Neural cell (in vitro differentiated cells): ENCODE data around the gene SLC38A4. TPM values are rescaled to one million over a fixed set of nuclear protein-coding genes. Genes with fewer than 3 reads are reported as not detected.
"Not testable (repeated sequence)": the region's sequence is repeated elsewhere in the genome, so short reads cannot be mapped to it uniquely, and the experiment has no call there.

ENCODE experiments used
- H2AFZ ChIP-seq: fragments of 200-600, 300-800 bp; sonication (generic), shearing (Covaris generic); 2 replicates; pipeline ENCODE4 v1.6.0; 2014; ENCODE audit warnings: low read depth, mild to moderate bottlenecking, antibody characterized with exemption, low read length, moderate library complexity
- H3F3A ChIP-seq: fragments of 200-600 bp; shearing (Covaris generic); 2 replicates; pipeline ENCODE4 v1.6.1; 2016; ENCODE audit warnings: mild to moderate bottlenecking, moderate library complexity, mixed read lengths, antibody characterized with exemption, low read length; ENCODE audit not compliant: insufficient read depth, poor library complexity, severe bottlenecking
- H3K27ac ChIP-seq: fragments of 200-600, 300-800 bp; sonication (generic), shearing (Covaris generic); 2 replicates; pipeline ENCODE4 v1.5.1; 2014; ENCODE audit warnings: mild to moderate bottlenecking, low read length, moderate library complexity
- H3K27me3 ChIP-seq: fragments of 300-800, 200-600 bp; sonication (generic), shearing (Covaris generic); 2 replicates; pipeline ENCODE4 v1.6.0; 2014; ENCODE audit warnings: mild to moderate bottlenecking, low read depth, low read length, moderate library complexity; ENCODE audit not compliant: insufficient read depth
- H3K36me3 ChIP-seq: fragments of 300-800, 200-600 bp; sonication (generic), shearing (Covaris generic); 2 replicates; pipeline ENCODE4 v1.5.1; 2014; ENCODE audit warnings: mild to moderate bottlenecking, antibody characterized with exemption, low read length, moderate library complexity; ENCODE audit not compliant: insufficient read depth
- H3K4me2 ChIP-seq: fragments of 300-800, 200-600 bp; sonication (generic), shearing (Covaris generic); 2 replicates; pipeline ENCODE4 v1.6.0; 2014; ENCODE audit warnings: mild to moderate bottlenecking, low read length
- H3K4me3 ChIP-seq: fragments of 300-800, 200-600 bp; sonication (generic), shearing (Covaris generic); 2 replicates; pipeline ENCODE4 v1.5.1; 2014; ENCODE audit warnings: mild to moderate bottlenecking, low read length, moderate library complexity
- H3K79me2 ChIP-seq: fragments of 200-600 bp; shearing (Covaris generic); replicated peaks from 2 replicates; pipeline ENCODE4 v1.6.0; 2014; ENCODE audit warnings: mild to moderate bottlenecking, low read length, moderate library complexity; ENCODE audit not compliant: insufficient read depth
- H3K9ac ChIP-seq: fragments of 300-800, 200-600 bp; sonication (generic), shearing (Covaris generic); 2 replicates; pipeline ENCODE4 v1.6.1; 2016; ENCODE audit warnings: mild to moderate bottlenecking, low read length, mixed read lengths
- H3K9me2 ChIP-seq: fragments of 200-600 bp; shearing (Covaris generic); 2 replicates; pipeline ENCODE4 v1.6.1; 2016; ENCODE audit warnings: mild to moderate bottlenecking, low read length, mixed read lengths; ENCODE audit not compliant: insufficient read depth
- H3K9me3 ChIP-seq: fragments of 200-600, 300-800 bp; sonication (generic), shearing (Covaris generic); 2 replicates; pipeline ENCODE4 v1.6.1; 2016; ENCODE audit warnings: mild to moderate bottlenecking, mixed run types, low read length, moderate library complexity, mixed read lengths
- H4K20me1 ChIP-seq: fragments of 200-600 bp; shearing (Covaris generic); 2 replicates; pipeline ENCODE4 v1.6.1; 2016; ENCODE audit warnings: mild to moderate bottlenecking, mixed run types; ENCODE audit not compliant: insufficient read depth
- CTCF ChIP-seq: fragments of 450-650 bp; IDR thresholded peaks from 2 replicates; pipeline ENCODE4 v1.5.1; 2014; ENCODE audit warnings: antibody characterized with exemption, mild to moderate bottlenecking, moderate library complexity; ENCODE audit not compliant: poor library complexity, severe bottlenecking
- EP300 ChIP-seq: fragments of 450-650 bp; conservative IDR thresholded peaks from 2 replicates; pipeline ENCODE4 v1.6.1; 2014; ENCODE audit warnings: antibody characterized with exemption, mild to moderate bottlenecking, moderate library complexity; ENCODE audit not compliant: poor library complexity, severe bottlenecking
- EZH2 ChIP-seq: fragments of 200-600, 300-800 bp; shearing (Covaris generic), sonication (generic); IDR thresholded peaks from 2 replicates; pipeline ENCODE4 v1.6.1; 2014; ENCODE audit warnings: antibody characterized with exemption, low read length, borderline replicate concordance, mild to moderate bottlenecking; ENCODE audit not compliant: insufficient read depth, poor library complexity, severe bottlenecking
- MXI1 ChIP-seq: fragments of 450-650 bp; conservative IDR thresholded peaks from 2 replicates; pipeline ENCODE4 v1.6.1; 2014; ENCODE audit warnings: antibody characterized with exemption, mild to moderate bottlenecking; ENCODE audit not compliant: poor library complexity, severe bottlenecking
- POLR2AphosphoS5 ChIP-seq: IDR thresholded peaks from 2 replicates; pipeline ENCODE4 v1.6.1; 2012
- RAD21 ChIP-seq: fragments of 450-650 bp; conservative IDR thresholded peaks from 2 replicates; pipeline ENCODE4 v1.6.1; 2014; ENCODE audit warnings: antibody characterized with exemption, mild to moderate bottlenecking, moderate library complexity
- REST ChIP-seq: IDR thresholded peaks from 2 replicates; pipeline ENCODE4 v1.6.1; 2012; ENCODE audit warnings: borderline replicate concordance
- SMC3 ChIP-seq: fragments of 450-650 bp; conservative IDR thresholded peaks from 2 replicates; pipeline ENCODE4 v1.6.1; 2014; ENCODE audit warnings: antibody characterized with exemption, mild to moderate bottlenecking, moderate library complexity; ENCODE audit not compliant: poor library complexity
- TAF1 ChIP-seq: IDR thresholded peaks from 2 replicates; pipeline ENCODE4 v1.6.1; 2012; ENCODE audit warnings: low read depth
- polyA plus RNA-seq: library from polyadenylated mRNA; depleted of rRNA; stranded (reverse); fragments of >200 nt; gene quantifications from 2 replicates; pipeline ENCODE4 v1.2.3, GENCODE V29; 2014

SLC38A4 gene
- polyA plus RNA-seq, 1 donor from 2014 or later: not detected

GRCh38 chr12:46848792-46849191 lies 23.0 kb upstream of the SLC38A4 start:
- not testable (repeated sequence) for H3K9me3 ChIP-seq, H2AFZ ChIP-seq

GRCh38 chr12:46847001-46847400 lies 21.2 kb upstream of the SLC38A4 start:
- H3K79me2 ChIP-seq: no peaks in the 10 kb centered on the region
- no peak overlapping the region for H3K9ac ChIP-seq
- no peaks in the 10 kb centered on the region for H3K27me3 ChIP-seq
- H3K36me3 ChIP-seq: no peaks in the 10 kb centered on the region
- no peak overlapping the region for H3K27ac ChIP-seq
- no peaks in the 10 kb centered on the region for H4K20me1 ChIP-seq
- H3K9me3 ChIP-seq: no peaks in the 10 kb centered on the region
- TF ChIP-seq EZH2 (no peak), RAD21 (no peak), CTCF (no peak), EP300 (no peak), REST (no peak), TAF1 (no peak), MXI1 (no peak), SMC3 (no peak), POLR2AphosphoS5 (no peak)
- no peak overlapping the region for H3K4me2 ChIP-seq
- H3K4me3 ChIP-seq: no peak overlapping the region
- H2AFZ ChIP-seq: no peak overlapping the region
- H3K9me2 ChIP-seq: no peaks in the 10 kb centered on the region
- no peaks in the 10 kb centered on the region for H3F3A ChIP-seq

More at GRCh38 chr12:46848792-46849191, 23.0 kb upstream of the SLC38A4 start:
- H3K27me3 ChIP-seq, H3K36me3 ChIP-seq, H3K4me2 ChIP-seq, H3K27ac ChIP-seq, H3F3A ChIP-seq, H3K4me3 ChIP-seq, H4K20me1 ChIP-seq, H3K9me2 ChIP-seq, H3K9ac ChIP-seq, H3K79me2 ChIP-seq: not testable (repeated sequence)

- Histone ChIP-seq H3K9ac (no peak overlapping the region), H3K9me2 (no peaks in the 10 kb centered on the region), H3K79me2 (no peaks in the 10 kb centered on the region), H3K4me3 (no peak overlapping the region), H3K9me3 (no peaks in the 10 kb centered on the region), H4K20me1 (no peaks in the 10 kb centered on the region), H3F3A (no peaks in the 10 kb centered on the region), H3K27ac (no peak overlapping the region), H3K36me3 (no peaks in the 10 kb centered on the region), H2AFZ (no peak overlapping the region), H3K27me3 (no peaks in the 10 kb centered on the region), H3K4me2 (no peak overlapping the region)
- TF ChIP-seq POLR2AphosphoS5: no peak
- TF ChIP-seq EZH2: no peak
- no peak for TF ChIP-seq TAF1
- no peak for TF ChIP-seq REST
- no peak for TF ChIP-seq EP300
- TF ChIP-seq MXI1: no peak
- no peak for TF ChIP-seq RAD21
- no peak for TF ChIP-seq SMC3
- TF ChIP-seq CTCF: no peak
These were observed 18.0 kb upstream of the SLC38A4 start for GRCh38 chr12:46843811-46844210.
